Measurements from ENCODE around the gene PDZD4. TPM values are rescaled to one million over a fixed set of nuclear protein-coding genes. Genes with fewer than 3 reads are reported as not detected.

The PDZD4 gene
- total RNA-seq, 1 donor from 2014 or later: 0.39 TPM

- intact Hi-C loops (cut with micrococcal nuclease): no loop called here
Observed at GRCh38 chrX:153772316-153773217, 57.8 kb downstream of the PDZD4 start.

DNA sequence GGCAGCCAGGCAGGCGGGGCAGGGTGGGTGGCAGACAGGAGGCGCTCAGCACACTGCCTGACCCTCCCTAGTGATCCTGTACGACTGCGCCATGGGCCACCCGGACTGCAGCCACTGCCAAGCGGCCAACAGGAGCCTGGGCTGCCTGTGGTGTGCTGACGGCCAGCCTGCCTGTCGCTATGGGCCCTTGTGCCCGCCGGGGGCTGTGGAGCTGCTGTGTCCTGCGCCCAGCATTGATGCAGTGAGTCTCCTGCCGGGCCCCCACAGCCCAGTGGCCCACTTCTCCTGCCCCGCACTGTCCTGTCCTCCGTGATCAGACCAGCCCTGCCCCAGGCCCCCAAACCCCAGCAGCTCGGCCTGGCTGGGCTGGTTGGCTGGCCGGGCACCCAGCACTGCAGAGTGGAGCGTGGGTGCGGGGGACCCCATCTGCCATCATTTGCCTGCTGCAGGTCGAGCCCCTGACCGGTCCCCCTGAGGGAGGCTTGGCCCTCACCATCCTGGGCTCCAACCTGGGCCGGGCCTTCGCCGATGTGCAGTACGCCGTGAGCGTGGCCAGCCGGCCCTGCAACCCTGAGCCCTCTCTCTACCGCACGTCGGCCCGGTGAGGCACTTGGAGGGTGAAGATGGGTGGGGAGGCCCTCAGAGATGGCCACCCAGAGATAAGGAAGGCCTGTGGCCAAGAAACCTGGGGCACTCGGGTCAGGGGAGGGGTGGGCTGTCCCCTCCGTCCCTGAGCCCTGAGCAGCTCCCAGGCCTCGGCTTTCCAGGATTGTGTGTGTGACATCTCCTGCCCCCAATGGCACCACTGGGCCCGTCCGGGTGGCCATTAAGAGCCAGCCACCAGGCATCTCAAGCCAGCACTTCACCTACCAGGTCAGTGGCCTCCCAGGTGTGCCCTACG, 58.7 kb downstream of the PDZD4 start:
- intact Hi-C loops (cut with micrococcal nuclease): no loop called here

DNA sequence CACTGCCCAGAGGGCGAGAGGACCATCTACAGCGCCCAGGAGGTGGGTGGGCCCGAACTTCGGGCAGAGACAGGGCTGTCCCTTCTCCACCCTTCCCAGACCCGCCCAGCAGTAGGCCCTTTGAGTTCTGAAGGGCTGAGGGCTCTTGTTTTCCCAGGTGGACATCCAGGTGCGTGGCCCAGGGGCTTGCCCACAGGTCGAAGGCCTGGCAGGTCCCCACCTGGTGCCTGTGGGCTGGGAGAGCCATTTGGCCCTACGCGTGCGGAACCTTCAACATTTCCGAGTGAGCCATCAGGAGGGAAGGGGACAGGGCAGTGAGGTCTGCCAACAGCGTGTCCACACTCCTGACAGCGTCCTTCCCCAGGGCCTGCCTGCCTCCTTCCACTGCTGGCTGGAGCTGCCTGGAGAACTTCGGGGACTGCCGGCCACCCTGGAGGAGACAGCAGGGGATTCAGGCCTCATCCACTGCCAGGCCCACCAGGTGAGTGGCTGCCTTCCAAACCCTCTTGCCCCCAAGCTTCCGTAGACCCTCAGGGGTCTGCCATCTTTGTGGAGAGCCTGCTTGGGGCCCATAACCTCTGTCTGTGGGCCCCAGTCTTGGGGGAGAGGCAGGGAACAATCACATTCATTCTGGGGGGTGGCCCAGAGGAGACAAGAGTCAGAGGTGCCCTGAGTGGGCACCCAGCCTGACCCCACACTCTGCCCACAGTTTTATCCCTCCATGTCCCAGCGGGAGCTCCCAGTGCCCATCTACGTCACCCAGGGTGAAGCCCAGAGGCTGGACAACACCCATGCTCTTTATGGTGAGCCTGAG, 59.5 kb downstream of the PDZD4 start:
- intact Hi-C loops (cut with micrococcal nuclease): loop anchor here (1.0 kb wide), 1 partner anchor 31 kb away; no protein-coding TSS in a partner anchor

DNA sequence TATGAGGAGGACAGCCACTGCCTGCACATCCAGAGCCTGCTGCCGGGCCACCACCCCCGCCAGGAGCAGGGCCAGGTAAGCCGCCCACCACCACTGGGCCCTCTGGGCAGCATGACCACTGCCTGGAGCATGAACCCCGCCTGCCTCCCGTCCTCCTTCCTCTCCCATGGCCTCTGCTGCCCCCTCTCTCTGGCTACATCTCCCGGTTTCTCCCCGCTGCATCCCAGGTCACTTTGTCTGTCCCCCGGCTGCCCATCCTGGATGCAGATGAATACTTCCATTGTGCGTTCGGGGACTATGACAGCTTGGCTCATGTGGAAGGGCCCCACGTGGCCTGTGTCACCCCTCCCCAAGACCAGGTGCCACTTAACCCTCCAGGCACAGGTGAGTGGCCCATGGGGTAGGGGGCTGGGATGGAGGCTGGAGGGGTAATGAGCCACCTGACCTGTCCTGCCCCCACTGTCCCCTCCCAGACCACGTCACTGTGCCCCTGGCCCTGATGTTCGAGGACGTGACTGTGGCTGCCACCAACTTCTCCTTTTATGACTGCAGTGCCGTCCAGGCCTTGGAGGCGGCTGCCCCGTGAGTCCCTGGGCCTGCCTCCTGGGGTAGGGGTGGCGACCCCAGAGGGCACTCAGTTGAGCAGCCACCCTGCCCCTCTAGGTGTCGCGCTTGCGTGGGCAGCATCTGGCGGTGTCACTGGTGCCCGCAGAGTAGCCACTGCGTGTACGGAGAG, 60.3 kb downstream of the PDZD4 start:
- intact Hi-C loops (cut with micrococcal nuclease): loop anchor here (1.0 kb wide), 1 partner anchor 32 kb away; no protein-coding TSS in a partner anchor

- intact Hi-C loops (cut with micrococcal nuclease): no loop called here
Observed at GRCh38 chrX:153769158-153769864, 61.0 kb downstream of the PDZD4 start.

- intact Hi-C loops (cut with micrococcal nuclease): no loop called here
Observed at GRCh38 chrX:153768311-153769157, 61.8 kb downstream of the PDZD4 start.

GRCh38 chrX:153767674-153768055, 62.7 kb downstream of the PDZD4 start:
- intact Hi-C loops (cut with micrococcal nuclease): no loop called here

DNA sequence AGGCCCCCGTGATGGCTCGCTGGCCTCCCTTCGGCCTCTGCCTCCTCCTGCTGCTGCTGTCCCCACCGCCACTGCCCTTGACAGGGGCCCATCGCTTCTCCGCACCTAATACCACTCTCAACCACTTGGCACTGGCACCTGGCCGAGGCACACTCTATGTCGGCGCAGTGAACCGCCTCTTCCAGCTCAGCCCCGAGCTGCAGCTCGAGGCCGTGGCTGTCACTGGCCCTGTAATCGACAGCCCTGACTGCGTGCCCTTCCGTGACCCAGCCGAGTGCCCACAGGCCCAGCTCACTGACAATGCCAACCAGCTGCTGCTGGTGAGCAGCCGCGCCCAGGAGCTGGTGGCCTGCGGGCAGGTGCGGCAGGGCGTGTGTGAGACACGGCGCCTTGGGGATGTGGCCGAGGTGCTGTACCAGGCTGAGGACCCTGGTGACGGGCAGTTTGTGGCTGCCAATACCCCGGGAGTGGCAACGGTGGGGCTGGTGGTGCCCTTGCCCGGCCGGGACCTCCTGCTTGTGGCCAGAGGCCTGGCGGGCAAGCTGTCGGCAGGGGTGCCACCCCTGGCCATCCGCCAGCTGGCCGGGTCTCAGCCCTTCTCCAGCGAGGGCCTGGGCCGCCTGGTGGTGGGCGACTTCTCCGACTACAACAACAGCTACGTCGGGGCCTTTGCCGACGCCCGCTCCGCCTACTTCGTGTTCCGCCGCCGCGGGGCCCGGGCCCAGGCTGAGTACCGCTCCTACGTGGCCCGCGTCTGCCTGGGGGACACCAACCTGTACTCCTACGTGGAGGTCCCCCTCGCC, 63.3 kb downstream of the PDZD4 start:
- intact Hi-C loops (cut with micrococcal nuclease): no loop called here

GRCh38 chrX:153766098-153766817, 64.1 kb downstream of the PDZD4 start:
- intact Hi-C loops (cut with micrococcal nuclease): no loop called here

DNA sequence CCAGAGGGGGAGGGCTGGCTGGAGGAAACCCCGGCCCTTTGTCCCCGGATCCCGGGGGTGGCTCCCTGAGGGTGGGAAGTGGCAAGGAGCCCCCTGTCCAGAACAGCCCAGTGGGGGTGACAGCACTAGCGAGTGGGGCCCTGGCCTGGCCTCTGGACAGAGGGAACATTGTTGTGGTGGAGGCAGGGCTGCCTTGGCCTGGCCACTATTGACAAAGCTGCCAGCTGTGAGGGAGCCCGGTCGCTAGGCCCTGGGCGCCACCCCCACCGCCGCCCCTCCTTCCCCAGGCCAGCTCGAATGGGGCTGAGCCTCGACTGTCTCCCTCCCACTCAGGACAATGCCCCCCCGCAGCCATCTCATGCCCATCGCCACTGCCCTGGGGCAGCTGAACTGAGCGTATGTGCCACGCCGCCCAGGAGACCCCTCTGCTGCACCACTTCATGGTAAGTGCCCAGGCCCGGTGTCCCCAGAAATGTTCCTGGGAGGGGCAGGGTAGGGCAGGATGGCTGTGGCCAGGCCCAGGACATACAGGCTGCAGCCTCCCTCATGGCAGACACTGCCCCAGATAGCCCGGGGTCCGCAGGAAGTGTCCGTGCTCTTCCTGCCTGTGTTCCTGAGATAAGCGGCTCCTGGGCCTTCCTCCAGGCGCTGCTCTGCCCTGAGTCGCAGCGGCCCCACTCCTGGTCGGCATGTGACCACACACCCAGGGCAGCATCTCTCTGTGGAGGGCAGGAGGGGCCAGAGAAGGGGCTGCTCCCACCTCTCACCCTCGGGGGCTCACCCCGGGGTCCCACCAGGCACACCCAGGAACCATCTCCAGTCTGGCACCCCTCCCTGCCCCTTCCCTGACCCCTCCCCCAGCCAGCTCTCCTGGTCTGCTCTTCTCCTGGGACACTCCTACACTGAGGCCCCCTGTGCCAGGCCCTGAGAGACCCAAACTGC, 64.9 kb downstream of the PDZD4 start:
- intact Hi-C loops (cut with micrococcal nuclease): loop anchor here (2.0 kb wide), 1 partner anchor 285 kb away; no protein-coding TSS in a partner anchor

GRCh38 chrX:153764786-153765137, 65.6 kb downstream of the PDZD4 start:
- intact Hi-C loops (cut with micrococcal nuclease): loop anchor here (1.0 to 2.0 kb wide), 3 partner anchors 183 to 286 kb away; no protein-coding TSS in a partner anchor

DNA sequence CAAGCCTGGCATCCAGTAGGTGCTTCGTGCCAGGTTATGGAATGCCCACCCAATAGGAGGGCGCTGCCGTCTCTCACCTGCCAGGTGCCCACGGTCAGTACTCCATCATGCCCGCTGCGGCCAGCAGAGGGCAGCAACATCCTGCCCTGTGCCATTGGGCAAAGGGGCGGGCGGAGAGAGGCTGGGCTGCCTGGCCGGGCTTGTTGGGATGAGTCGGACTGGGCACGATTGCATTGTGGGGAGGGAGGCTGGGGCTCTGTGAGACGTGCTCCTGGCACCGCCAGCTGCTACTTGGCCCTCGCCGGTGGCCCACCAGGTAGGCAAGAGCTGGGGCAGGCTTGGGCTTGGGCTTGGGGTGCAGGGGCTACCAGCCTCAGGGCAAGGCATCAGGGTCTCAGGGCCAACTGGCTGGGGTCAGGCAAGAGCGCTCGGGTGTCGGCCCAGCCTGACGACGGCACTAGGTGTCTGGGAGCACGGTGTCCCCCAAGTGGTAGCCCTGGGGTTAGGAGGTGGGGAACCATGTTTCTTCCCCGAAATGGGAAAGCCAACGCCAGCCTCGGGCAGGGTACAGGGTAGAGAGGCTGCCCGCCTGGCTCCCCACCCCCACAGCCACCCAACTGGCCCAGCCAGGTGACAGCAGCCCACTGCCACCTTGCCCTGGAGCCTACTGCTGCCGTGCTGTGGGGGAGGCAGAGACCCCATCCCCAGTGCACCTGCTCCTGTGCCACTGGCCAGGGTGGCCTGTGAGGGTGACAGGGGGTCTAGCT, 66.2 kb downstream of the PDZD4 start, which contains the start of gene PLXNB3:
PLXNB3 (plus strand) TSS at position 261 of the 767 bp plus-strand sequence. CDS start 1,287 bp downstream, outside the sequence.
- intact Hi-C loops (cut with micrococcal nuclease): loop anchor here (1.0 to 2.0 kb wide), 3 partner anchors 183 to 287 kb away; no protein-coding TSS in a partner anchor

GRCh38 chrX:153763298-153763932, 66.9 kb downstream of the PDZD4 start:
- intact Hi-C loops (cut with micrococcal nuclease): no loop called here

DNA sequence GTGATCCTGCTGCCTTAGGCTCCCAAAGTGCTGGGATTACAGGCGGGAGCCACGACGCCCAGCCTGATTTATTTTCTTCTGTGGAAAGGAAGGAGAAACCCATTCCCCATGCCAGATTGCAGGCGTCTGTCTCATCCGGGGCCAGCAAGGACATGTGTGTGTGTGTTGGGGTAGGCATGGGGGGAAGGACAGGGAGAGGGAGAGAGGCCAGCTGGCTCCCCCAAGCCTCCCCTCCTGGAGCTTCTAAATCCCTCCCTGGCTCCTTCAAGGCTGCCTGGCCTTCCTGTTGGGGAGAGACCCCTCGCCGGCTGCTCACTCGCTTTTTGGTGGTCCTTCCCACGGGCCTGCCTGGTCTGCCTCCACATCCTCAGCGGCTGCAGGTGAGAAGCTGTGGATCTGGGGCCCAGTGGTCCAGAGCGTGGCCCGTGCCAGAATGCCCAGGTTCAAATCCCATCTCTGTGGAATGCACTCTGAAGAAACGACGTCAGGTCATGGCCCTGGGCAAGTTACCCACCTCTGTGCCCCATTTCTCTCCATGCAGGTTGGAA, 67.6 kb downstream of the PDZD4 start:
- intact Hi-C loops (cut with micrococcal nuclease): no loop called here
